Mesendoderm (in vitro differentiated cells): ENCODE data around the gene NCR3LG1.
A peak's percentile ranks its signal among the peaks of the same experiment; 100 is the strongest.

Experiments
- DNase-seq: peaks from one replicate; pipeline ENCODE4 v3.0.0; 2013
- H2AK5ac ChIP-seq: 2 replicates; pipeline ENCODE4 v1.6.1; 2013; ENCODE audit warnings: low read length, inconsistent platforms
- H2BK120ac ChIP-seq: 2 replicates; pipeline ENCODE4 v1.6.1; 2013; ENCODE audit warnings: low read depth, mild to moderate bottlenecking, low read length, moderate library complexity, mixed read lengths
- H2BK15ac ChIP-seq: replicated peaks from 2 replicates; pipeline ENCODE4 v1.6.1; 2013; ENCODE audit warnings: low read depth, mild to moderate bottlenecking, moderate library complexity
- H2BK5ac ChIP-seq: 2 replicates; pipeline ENCODE4 v1.6.1; 2013; ENCODE audit warnings: low read length, inconsistent platforms
- H3K18ac ChIP-seq: 2 replicates; pipeline ENCODE4 v1.6.1; 2013; ENCODE audit warnings: mild to moderate bottlenecking, low read length, mixed read lengths
- H3K23ac ChIP-seq: one replicate; pipeline ENCODE4 v1.6.1; 2013; ENCODE audit warnings: low read length
- H3K27ac ChIP-seq: 2 replicates; pipeline ENCODE4 v1.5.1; 2013; ENCODE audit warnings: low read depth, mild to moderate bottlenecking, inconsistent platforms, low read length, moderate library complexity
- H3K27me3 ChIP-seq: 2 replicates; pipeline ENCODE4 v1.6.1; 2013; ENCODE audit warnings: low read length, control low read depth, mild to moderate bottlenecking, inconsistent platforms; ENCODE audit not compliant: insufficient read depth, poor library complexity
- H3K36me3 ChIP-seq: 2 replicates; pipeline ENCODE4 v1.6.1; 2013; ENCODE audit warnings: low read length, inconsistent platforms; ENCODE audit not compliant: control insufficient read depth, insufficient read depth
- H3K4ac ChIP-seq: one replicate; pipeline ENCODE4 v1.6.1; 2013; ENCODE audit warnings: low read depth, mild to moderate bottlenecking, low read length, moderate library complexity
- H3K4me1 ChIP-seq: 2 replicates; pipeline ENCODE4 v1.6.1; 2013; ENCODE audit warnings: low read depth, low read length, inconsistent platforms; ENCODE audit not compliant: control insufficient read depth
- H3K4me2 ChIP-seq: 2 replicates; pipeline ENCODE4 v1.6.1; 2013; ENCODE audit warnings: low read length
- H3K4me3 ChIP-seq: 2 replicates; pipeline ENCODE4 v1.5.1; 2013; ENCODE audit warnings: mild to moderate bottlenecking, low read length
- H3K56ac ChIP-seq: one replicate; pipeline ENCODE4 v1.6.1; 2013; ENCODE audit warnings: low read length
- H3K79me1 ChIP-seq: 2 replicates; pipeline ENCODE4 v1.6.1; 2013; ENCODE audit warnings: low read length, inconsistent platforms
- H3K79me2 ChIP-seq: 2 replicates; pipeline ENCODE4 v1.6.1; 2013; ENCODE audit warnings: mild to moderate bottlenecking, low read length; ENCODE audit not compliant: control insufficient read depth, insufficient read depth
- H3K9ac ChIP-seq: 2 replicates; pipeline ENCODE4 v1.6.1; 2013; ENCODE audit warnings: low read length, inconsistent platforms
- H4K5ac ChIP-seq: one replicate; pipeline ENCODE4 v1.6.1; 2013; ENCODE audit warnings: low read length
- H4K8ac ChIP-seq: one replicate; pipeline ENCODE4 v1.6.1; 2013; ENCODE audit warnings: low read depth, mild to moderate bottlenecking, control low read depth, low read length, moderate library complexity
- WGBS: extraction: QIAGEN DNeasy Blood & Tissue Kit; methylation state at CpG from one replicate; pipeline ENCODE4 v1.1.7; 2013; ENCODE audit warnings: low lambda C conversion rate, missing lambda C conversion rate; ENCODE audit not compliant: insufficient coverage; ENCODE audit errors: extremely low coverage; 5-methylcytosine and 5-hydroxymethylcytosine counted together

The NCR3LG1 gene

GRCh38 chr11:17350455-17351171 is 987 bp upstream of the NCR3LG1 start:
- no peak overlapping the region for H3K23ac ChIP-seq
- DNase-seq: no peak
- H2AK5ac ChIP-seq: no peak overlapping the region
- peaks cover 2% of the 10 kb centered on the region for H3K4me1 ChIP-seq
- H3K4me2 ChIP-seq: no peak overlapping the region
- peaks cover 26% of the 10 kb centered on the region for H3K27me3 ChIP-seq
- H3K27ac ChIP-seq: no peak overlapping the region
- no peak overlapping the region for H3K4ac ChIP-seq
- no peak overlapping the region for H4K5ac ChIP-seq
- H4K8ac ChIP-seq: no peak overlapping the region
- H3K9ac ChIP-seq: no peak overlapping the region
- no peak overlapping the region for H3K56ac ChIP-seq
- no peaks in the 10 kb centered on the region for H3K79me2 ChIP-seq
- WGBS: no CpG with 5 or more reads among the region's 7 CpGs
- no peak overlapping the region for H3K4me3 ChIP-seq
- no peaks in the 10 kb centered on the region for H3K79me1 ChIP-seq
- H2BK120ac ChIP-seq: no peak overlapping the region
- H2BK5ac ChIP-seq: no peak overlapping the region
- no peak overlapping the region for H2BK15ac ChIP-seq
- no peak overlapping the region for H3K18ac ChIP-seq
- H3K36me3 ChIP-seq: no peaks in the 10 kb centered on the region

- Histone ChIP-seq H2AK5ac (no peak overlapping the region), H3K4me3 (no peak overlapping the region), H3K4me1 (peaks cover 2% of the 10 kb centered on the region), H4K8ac (no peak overlapping the region), H3K18ac (no peak overlapping the region), H3K23ac (no peak overlapping the region), H3K9ac (no peak overlapping the region), H2BK15ac (no peak overlapping the region), H2BK120ac (no peak overlapping the region), H3K4me2 (no peak overlapping the region), H3K56ac (no peak overlapping the region), H3K79me2 (no peaks in the 10 kb centered on the region), H3K27ac (no peak overlapping the region), H2BK5ac (no peak overlapping the region), H3K79me1 (no peaks in the 10 kb centered on the region), H3K4ac (no peak overlapping the region), H3K36me3 (no peaks in the 10 kb centered on the region), H4K5ac (no peak overlapping the region), H3K27me3 (peaks cover 26% of the 10 kb centered on the region)
- no peak for DNase-seq
- WGBS: no CpG with 5 or more reads among the region's 12 CpGs
Observed at GRCh38 chr11:17351172-17351509, 459 bp upstream of the NCR3LG1 start.

DNA sequence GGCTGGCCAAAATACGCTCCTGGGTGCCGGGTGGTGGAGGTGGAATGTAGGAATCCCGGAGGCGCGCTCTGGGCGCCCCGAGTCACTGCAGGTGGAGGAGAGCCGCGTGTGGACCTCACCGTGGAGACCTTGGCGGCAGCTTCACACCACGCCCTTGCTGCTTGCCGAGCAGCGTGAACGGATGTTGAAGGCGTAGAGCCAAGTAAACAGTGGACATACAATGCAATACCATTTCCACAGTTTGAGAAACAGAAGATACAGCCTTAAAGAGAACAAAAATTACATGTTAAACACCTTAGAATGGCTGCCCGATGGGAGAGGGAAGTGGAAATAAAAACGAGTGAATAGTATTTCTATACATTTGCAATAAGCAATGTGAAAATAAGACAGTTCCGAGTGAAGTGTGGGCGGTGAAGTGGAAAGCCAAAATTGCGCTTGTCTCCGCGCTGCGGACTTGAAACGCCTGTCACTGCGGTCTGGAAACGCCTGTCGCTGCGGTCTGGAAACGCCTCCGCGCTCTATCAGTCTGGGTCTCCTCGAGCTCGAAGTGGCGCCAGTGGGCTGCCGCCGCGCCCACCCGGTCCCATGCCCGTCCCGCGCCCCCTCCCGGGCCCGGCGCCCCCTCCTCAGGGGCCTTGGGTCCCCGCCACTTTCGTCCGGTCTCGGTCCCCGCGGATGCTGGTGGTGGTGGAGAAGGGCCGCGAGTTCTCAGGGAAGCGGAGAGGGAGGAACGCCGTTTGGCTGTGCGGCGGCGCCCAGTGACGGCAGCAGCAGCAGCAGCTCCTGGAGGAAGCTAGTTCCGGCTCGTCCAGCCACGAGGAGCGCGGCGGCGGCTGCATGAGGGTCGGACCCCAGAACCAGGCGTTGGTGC is 1.6 kb downstream of the NCR3LG1 start:
- DNase-seq: peak; percentile 81
- Histone ChIP-seq H3K79me1 (no peaks in the 10 kb centered on the region), H3K4me3 (peak overlapping the region; percentile 26), H3K36me3 (no peaks in the 10 kb centered on the region), H3K23ac (no peak overlapping the region), H2BK120ac (no peak overlapping the region), H2BK15ac (no peak overlapping the region), H3K4me2 (peak overlapping the region; percentile 61), H3K4ac (no peak overlapping the region), H3K56ac (peak overlapping the region; percentile 81), H3K4me1 (peaks cover 2% of the 10 kb centered on the region), H4K5ac (no peak overlapping the region), H2BK5ac (no peak overlapping the region), H3K79me2 (no peaks in the 10 kb centered on the region), H4K8ac (no peak overlapping the region), H3K27ac (no peak overlapping the region), H3K9ac (peak overlapping the region; percentile 60), H2AK5ac (no peak overlapping the region), H3K27me3 (peaks cover 26% of the 10 kb centered on the region), H3K18ac (no peak overlapping the region)
- no CpG with 5 or more reads among the region's 69 CpGs for WGBS

DNA sequence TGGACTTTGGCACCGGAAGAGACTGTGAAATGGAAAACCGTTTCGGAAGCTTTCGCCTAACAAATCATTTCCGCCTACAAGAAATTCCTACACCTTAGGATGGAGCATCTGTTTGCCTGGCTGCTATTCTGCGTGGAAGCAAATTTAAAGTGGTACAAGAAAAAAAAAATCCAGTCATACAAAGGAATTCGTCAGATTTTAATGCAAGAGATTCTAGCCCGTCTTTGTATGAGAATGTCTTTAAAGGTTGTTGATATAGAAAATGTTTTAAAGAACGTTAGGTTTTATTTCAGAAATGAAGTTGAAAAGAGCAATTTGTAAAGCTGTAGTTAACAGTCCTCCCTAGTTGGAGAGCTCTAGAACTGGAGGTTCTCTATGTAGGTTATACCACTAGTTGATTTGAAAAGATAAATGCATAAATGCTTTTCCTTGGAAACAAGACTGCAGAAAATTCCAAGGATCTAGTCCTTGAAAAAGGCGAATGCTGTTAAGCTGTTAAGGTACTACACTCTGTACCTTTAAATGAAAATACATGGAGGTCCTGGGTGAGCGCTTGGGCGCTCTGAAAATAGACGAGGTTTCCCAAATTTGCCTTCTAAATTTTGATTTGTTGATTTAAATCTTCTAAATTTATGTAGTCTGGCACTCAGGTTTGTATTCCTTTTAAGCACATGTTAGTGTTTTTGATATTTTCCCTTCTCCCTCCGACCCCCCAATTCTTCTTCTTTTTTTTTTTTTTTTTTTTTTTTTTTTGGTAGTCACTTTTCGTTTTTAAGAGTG is 2.4 kb downstream of the NCR3LG1 start:
- Histone ChIP-seq H3K18ac (no peak overlapping the region), H3K23ac (no peak overlapping the region), H3K4ac (no peak overlapping the region), H2BK120ac (no peak overlapping the region), H3K4me2 (peak overlapping the region; percentile 61), H3K4me1 (peaks cover 2% of the 10 kb centered on the region), H3K4me3 (peak overlapping the region; percentile 12), H4K5ac (no peak overlapping the region), H3K36me3 (no peaks in the 10 kb centered on the region), H4K8ac (no peak overlapping the region), H2AK5ac (no peak overlapping the region), H3K79me2 (no peaks in the 10 kb centered on the region), H3K79me1 (no peaks in the 10 kb centered on the region), H3K9ac (peak overlapping the region; percentile 60), H2BK15ac (no peak overlapping the region), H3K27ac (no peak overlapping the region), H3K56ac (peak overlapping the region; percentile 81), H3K27me3 (peaks cover 26% of the 10 kb centered on the region), H2BK5ac (no peak overlapping the region)
- peak; percentile 5 for DNase-seq
- no CpG with 5 or more reads among the region's 15 CpGs for WGBS

DNA sequence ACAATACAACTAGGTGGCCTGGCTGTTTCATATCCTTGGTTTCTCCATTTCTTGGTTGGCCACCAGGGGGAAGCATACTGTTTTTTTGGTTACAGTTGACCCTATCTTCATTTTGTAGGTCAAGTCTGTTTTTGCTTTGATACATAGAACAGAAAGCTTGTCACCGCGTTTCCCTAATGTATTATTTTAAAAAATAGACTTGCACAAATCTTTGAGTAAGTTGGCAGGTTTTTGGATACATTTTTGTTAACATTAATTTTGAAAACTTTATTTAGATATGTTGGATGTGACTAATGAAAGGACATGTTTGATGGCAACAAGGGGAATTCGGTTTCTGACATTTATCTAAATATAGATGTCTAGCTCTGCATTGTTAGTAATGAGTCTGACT is 3.0 kb downstream of the NCR3LG1 start:
- no CpG with 5 or more reads among the region's 3 CpGs for WGBS
- Histone ChIP-seq H2AK5ac (no peak overlapping the region), H3K23ac (no peak overlapping the region), H3K18ac (no peak overlapping the region), H3K79me1 (no peaks in the 10 kb centered on the region), H2BK15ac (no peak overlapping the region), H2BK120ac (no peak overlapping the region), H3K4me1 (peaks cover 2% of the 10 kb centered on the region), H3K27me3 (peaks cover 26% of the 10 kb centered on the region), H3K27ac (no peak overlapping the region), H4K8ac (no peak overlapping the region), H3K4me2 (no peak overlapping the region), H3K36me3 (no peaks in the 10 kb centered on the region), H3K56ac (no peak overlapping the region), H3K4me3 (no peak overlapping the region), H3K9ac (no peak overlapping the region), H3K79me2 (no peaks in the 10 kb centered on the region), H3K4ac (no peak overlapping the region), H2BK5ac (no peak overlapping the region), H4K5ac (no peak overlapping the region)
- DNase-seq: peak; percentile 84
